ENCODE measurements around the gene SLC27A4. TPM values are rescaled to one million over a fixed set of nuclear protein-coding genes. Genes with fewer than 3 reads are reported as not detected.

The SLC27A4 gene
- total and polyA plus RNA-seq, 2 donors from 2014 or later = 29.3 to 58.7 TPM

DNA sequence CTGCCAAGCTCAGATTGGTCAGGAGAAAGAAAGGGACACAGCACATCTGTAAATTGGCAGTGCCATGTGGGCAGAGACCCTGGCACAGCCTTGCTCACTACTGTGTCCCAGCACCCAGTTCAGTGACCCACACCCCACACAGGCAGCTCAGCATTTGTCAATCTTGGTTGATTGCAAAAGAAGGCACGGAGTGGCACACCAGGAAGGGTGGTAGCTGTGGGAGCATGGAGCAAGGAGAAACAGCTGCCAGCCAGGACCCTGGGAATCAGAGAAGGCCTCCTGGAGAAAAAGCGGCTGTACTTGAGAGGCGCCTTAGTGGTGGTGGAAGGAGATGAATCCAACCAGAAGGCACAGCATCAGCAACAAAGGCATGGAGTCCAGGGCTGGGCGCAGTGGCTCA, 3.5 kb downstream of the SLC27A4 start:
- intact Hi-C loops (cut with DNase I) = no loop called here
- H3K4me1 ChIP-seq (ENCODE audit: control insufficient read depth in 2 of 3, insufficient read depth in 2 of 3, low read depth in 1 of 3, low read length in 3 of 3) = peaks cover 0 to 8% (median 0%) of the 10 kb centered on the region in 3 donors
- peaks cover 2 to 31% (median 20%) of the 10 kb centered on the region in 3 donors for H3K36me3 ChIP-seq (ENCODE audit: control insufficient read depth in 2 of 3, insufficient read depth in 3 of 3, low read length in 3 of 3)
- H3K27ac ChIP-seq (ENCODE audit: low read depth in 2 of 2, low read length in 2 of 2) = no peak overlapping the region
- DNase-seq (no peak), FAIRE-seq (no peak)
- H3K4me3 ChIP-seq (ENCODE audit: low read length in 3 of 3) = no peak overlapping the region
- H3K9me3 ChIP-seq (ENCODE audit: control insufficient read depth in 2 of 3, insufficient read depth in 1 of 3, low read length in 3 of 3) = no peaks in the 10 kb centered on the region
- TF ChIP-seq, protein P1, sequence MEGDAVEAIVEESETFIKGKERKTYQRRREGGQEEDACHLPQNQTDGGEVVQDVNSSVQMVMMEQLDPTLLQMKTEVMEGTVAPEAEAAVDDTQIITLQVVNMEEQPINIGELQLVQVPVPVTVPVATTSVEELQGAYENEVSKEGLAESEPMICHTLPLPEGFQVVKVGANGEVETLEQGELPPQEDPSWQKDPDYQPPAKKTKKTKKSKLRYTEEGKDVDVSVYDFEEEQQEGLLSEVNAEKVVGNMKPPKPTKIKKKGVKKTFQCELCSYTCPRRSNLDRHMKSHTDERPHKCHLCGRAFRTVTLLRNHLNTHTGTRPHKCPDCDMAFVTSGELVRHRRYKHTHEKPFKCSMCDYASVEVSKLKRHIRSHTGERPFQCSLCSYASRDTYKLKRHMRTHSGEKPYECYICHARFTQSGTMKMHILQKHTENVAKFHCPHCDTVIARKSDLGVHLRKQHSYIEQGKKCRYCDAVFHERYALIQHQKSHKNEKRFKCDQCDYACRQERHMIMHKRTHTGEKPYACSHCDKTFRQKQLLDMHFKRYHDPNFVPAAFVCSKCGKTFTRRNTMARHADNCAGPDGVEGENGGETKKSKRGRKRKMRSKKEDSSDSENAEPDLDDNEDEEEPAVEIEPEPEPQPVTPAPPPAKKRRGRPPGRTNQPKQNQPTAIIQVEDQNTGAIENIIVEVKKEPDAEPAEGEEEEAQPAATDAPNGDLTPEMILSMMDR (IDR thresholded peaks at IDR 0.05; ENCODE audit: borderline replicate concordance, extremely low read depth, insufficient read depth) = no peak
- no peak overlapping the region for H3K9ac ChIP-seq (ENCODE audit: low read length in 3 of 3)
- H3K27me3 ChIP-seq (ENCODE audit: control insufficient read depth, insufficient read depth, low read length) = no peaks in the 10 kb centered on the region

DNA sequence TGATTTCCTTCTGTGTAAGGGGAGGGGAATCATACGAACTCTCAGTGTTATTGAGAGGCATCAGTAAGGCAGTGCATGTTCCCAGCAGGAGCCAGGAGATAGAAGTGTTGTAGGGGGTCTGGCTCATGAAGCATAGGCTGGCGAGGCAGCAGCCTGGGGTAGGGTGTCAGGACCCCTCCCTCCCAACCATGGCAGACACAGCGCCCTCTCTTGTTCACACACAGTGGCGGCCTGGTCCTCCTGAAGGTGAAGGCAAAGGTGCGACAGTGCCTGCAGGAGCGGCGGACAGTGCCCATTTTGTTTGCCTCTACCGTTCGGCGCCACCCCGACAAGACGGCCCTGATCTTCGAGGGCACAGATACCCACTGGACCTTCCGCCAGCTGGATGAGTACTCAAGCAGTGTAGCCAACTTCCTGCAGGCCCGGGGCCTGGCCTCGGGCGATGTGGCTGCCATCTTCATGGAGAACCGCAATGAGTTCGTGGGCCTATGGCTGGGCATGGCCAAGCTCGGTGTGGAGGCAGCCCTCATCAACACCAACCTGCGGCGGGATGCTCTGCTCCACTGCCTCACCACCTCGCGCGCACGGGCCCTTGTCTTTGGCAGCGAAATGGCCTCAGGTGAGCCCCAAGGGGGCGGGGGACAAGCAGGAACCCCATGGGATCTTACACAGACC, 4.7 kb downstream of the SLC27A4 start:
- H3K36me3 ChIP-seq (ENCODE audit: control insufficient read depth in 2 of 3, insufficient read depth in 3 of 3, low read length in 3 of 3) = peaks cover 2 to 39% (median 22%) of the 10 kb centered on the region in 3 donors
- TF ChIP-seq, protein P1 (IDR thresholded peaks at IDR 0.05; ENCODE audit: borderline replicate concordance, extremely low read depth, insufficient read depth) = no peak

DNA sequence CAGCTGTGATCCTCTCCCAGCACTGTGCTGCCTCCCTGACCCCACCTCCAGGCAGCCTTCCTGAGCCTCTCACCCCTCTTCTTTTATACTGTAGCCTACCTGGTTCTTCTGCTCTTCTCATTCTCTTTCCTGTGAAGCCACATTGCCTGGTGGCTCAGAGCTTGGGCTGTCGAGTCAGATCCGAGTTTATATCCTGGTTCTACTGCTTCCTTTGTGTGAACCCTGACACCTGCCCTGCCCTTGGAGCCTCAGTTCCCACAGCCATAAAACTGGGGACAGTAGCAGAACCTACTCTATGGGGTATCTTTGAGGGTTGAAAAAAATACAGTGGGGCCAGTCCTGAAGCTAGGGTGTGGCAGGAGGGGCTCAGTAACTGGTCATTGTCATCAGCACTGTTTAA, 8.8 kb downstream of the SLC27A4 start:
- no peak for DNase-seq
- TF ChIP-seq, protein P1 (IDR thresholded peaks at IDR 0.05; ENCODE audit: borderline replicate concordance, extremely low read depth, insufficient read depth) = no peak
- no peaks in the 10 kb centered on the region for H3K27me3 ChIP-seq (ENCODE audit: control insufficient read depth, insufficient read depth, low read length)
- H3K4me1 ChIP-seq (ENCODE audit: control insufficient read depth in 2 of 3, insufficient read depth in 2 of 3, low read depth in 1 of 3, low read length in 3 of 3) = no peaks in the 10 kb centered on the region
- H3K36me3 ChIP-seq (ENCODE audit: control insufficient read depth in 2 of 3, insufficient read depth in 3 of 3, low read length in 3 of 3) = peaks cover 2 to 49% (median 23%) of the 10 kb centered on the region in 3 donors
- H3K9me3 ChIP-seq (ENCODE audit: control insufficient read depth in 2 of 3, insufficient read depth in 1 of 3, low read length in 3 of 3) = no peaks in the 10 kb centered on the region
- no peak overlapping the region for H3K9ac ChIP-seq (ENCODE audit: low read length in 3 of 3)
- H3K4me3 ChIP-seq (ENCODE audit: low read length in 3 of 3) = no peak overlapping the region
- FAIRE-seq = no peak
- H3K27ac ChIP-seq (ENCODE audit: low read depth in 2 of 2, low read length in 2 of 2) = no peak overlapping the region
- intact Hi-C loops (cut with DNase I) = no loop called here

More for the DNA sequence above, 4.7 kb downstream of the SLC27A4 start:
- Histone ChIP-seq H3K9ac (ENCODE audit: low read length in 3 of 3) (no peak overlapping the region), H3K27ac (ENCODE audit: low read depth in 2 of 2, low read length in 2 of 2) (no peak overlapping the region), H3K4me3 (ENCODE audit: low read length in 3 of 3) (no peak overlapping the region), H3K4me1 (ENCODE audit: control insufficient read depth in 2 of 3, insufficient read depth in 2 of 3, low read depth in 1 of 3, low read length in 3 of 3) (peaks cover 0 to 4% (median 0%) of the 10 kb centered on the region in 3 donors), H3K27me3 (ENCODE audit: control insufficient read depth, insufficient read depth, low read length) (no peaks in the 10 kb centered on the region), H3K9me3 (ENCODE audit: control insufficient read depth in 2 of 3, insufficient read depth in 1 of 3, low read length in 3 of 3) (no peaks in the 10 kb centered on the region)
- intact Hi-C loops (cut with DNase I) = no loop called here
- no peak for DNase-seq
- no peak for FAIRE-seq

All from kidney (tissue), 14 donors.